Measurements from ENCODE around the gene KANSL1. TPM values are rescaled to one million over a fixed set of nuclear protein-coding genes. Genes with fewer than 3 reads are reported as not detected.
A peak's percentile ranks its signal among the peaks of the same experiment; 100 is the strongest.
"Not testable (repeated sequence)": the region's sequence is repeated elsewhere in the genome, so short reads cannot be mapped to it uniquely, and the experiment has no call there.

The KANSL1 gene
- total RNA-seq (2022) (67.1 and 69.0 TPM in 2 replicates), Bru-seq, nascent RNA (percentile 95 among the genes with signal in this experiment), BruChase-seq, experiment 1, labeled RNA remaining after a 6-hour chase (percentile 86 among the genes with signal in this experiment), BruChase-seq, experiment 2, labeled RNA remaining after a 2-hour chase (percentile 91 among the genes with signal in this experiment)
- long read RNA-seq, full-length matches to known transcripts, result 14 of 33 reads
- long read RNA-seq, partial matches to known transcripts, result 9 of 33 reads
- long read RNA-seq, other reads (novel, unspliced or antisense), result 10 of 33 reads

DNA sequence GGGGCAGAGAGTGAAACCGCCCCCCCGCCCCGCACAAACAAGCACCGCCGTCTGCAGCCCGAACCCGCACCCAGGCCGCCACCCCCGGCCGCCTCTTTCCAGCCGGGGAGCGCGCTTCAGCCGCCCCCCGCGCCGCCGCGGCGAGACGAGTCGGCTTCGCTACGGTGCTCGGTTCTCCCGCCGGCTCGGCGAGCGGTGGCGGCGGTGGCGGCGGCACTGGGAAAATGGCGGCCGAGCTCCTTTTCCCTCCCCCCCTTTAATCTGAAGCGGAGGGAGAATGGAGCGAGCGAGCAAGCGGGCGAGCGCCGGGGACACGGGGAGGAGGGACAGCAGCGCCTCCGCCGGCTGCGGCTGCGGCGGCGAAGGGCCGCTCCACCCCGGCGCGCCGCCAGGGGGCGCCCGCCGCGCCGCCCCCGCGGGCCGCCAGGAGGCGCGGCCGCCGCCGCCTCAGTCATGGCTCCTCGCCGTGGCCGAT is at the start of gene KANSL1:
TSS of gene KANSL1 (minus strand) at position 279 of the 475 bp plus-strand sequence. CDS start 21,286 bp downstream, outside the sequence.
- peak; percentile 30 for TF ChIP-seq CTCF (IDR thresholded peaks at IDR 0.05; ENCODE audit: unreplicated experiment)
- peak within 1 kb of the TSS; percentile 87 for H3K27ac Mint-ChIP-seq (ENCODE audit: low read depth, unreplicated experiment)
- H3K27me3 Mint-ChIP-seq (ENCODE audit: insufficient read depth, unreplicated experiment), result no peaks in the 10 kb centered on the region
- BruUV-seq (replicated peaks), result no TSS peak
- peak; percentile 94 for DNase-seq (ENCODE audit: unreplicated experiment)
- H3K4me3 Mint-ChIP-seq (ENCODE audit: unreplicated experiment), result peak within 1 kb of the TSS; percentile 96
- intact Hi-C loops (cut with micrococcal nuclease), result no loop called here
- H3K4me1 Mint-ChIP-seq (ENCODE audit: insufficient read depth, unreplicated experiment), result peaks cover 28% of the 10 kb centered on the region
- no peaks in the 10 kb centered on the region for H3K9me3 Mint-ChIP-seq (ENCODE audit: unreplicated experiment)
- no peaks in the 10 kb centered on the region for H3K36me3 Mint-ChIP-seq (ENCODE audit: insufficient read depth, unreplicated experiment)
- ChIA-PET POLR2A (interaction anchor here (0.6 to 2.8 kb wide), 35 partner anchors 11 to 877 kb away, joined by 3 to 30 read pairs (median 5); no protein-coding TSS in a partner anchor), CTCF (interaction anchor here (0.6 to 2.3 kb wide), 26 partner anchors 8 to 192 kb away, joined by 3 to 28 read pairs (median 4); no protein-coding TSS in a partner anchor)

DNA sequence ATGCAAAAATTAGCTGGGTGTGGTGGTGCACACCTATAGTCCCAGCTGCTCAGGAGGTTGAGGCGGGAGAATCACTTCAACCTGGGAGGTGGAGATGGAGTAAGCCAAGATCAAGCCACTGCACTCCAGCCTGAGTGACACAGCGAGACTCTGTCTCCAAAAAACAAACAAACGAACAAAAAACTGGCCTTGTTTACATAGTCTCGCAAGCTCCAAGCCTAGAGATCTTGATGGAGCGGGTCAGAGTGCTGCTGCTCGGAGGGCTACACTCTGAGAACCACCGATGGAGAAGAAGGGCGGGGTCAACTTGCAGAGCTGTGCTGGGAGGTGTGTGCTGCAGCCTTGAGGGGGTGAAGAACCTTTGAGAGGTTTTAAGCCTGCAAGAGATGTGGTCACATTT is 38.1 kb upstream of the KANSL1 start:
- H3K4me1 Mint-ChIP-seq (ENCODE audit: insufficient read depth, unreplicated experiment); CTCF ChIA-PET; POLR2A ChIA-PET; BruUV-seq (replicated peaks); intact Hi-C loops (cut with micrococcal nuclease); H3K27ac Mint-ChIP-seq (ENCODE audit: low read depth, unreplicated experiment); H3K4me3 Mint-ChIP-seq (ENCODE audit: unreplicated experiment); DNase-seq (ENCODE audit: unreplicated experiment); H3K36me3 Mint-ChIP-seq (ENCODE audit: insufficient read depth, unreplicated experiment); H3K9me3 Mint-ChIP-seq (ENCODE audit: unreplicated experiment): not testable (repeated sequence)
- peaks cover 10% of the 10 kb centered on the region for H3K27me3 Mint-ChIP-seq (ENCODE audit: insufficient read depth, unreplicated experiment)

GRCh38 chr17:46225274-46225794 is 32.1 kb upstream of the KANSL1 start:
- BruUV-seq (replicated peaks); H3K27me3 Mint-ChIP-seq (ENCODE audit: insufficient read depth, unreplicated experiment); CTCF ChIA-PET; POLR2A ChIA-PET; intact Hi-C loops (cut with micrococcal nuclease); H3K9me3 Mint-ChIP-seq (ENCODE audit: unreplicated experiment); H3K4me1 Mint-ChIP-seq (ENCODE audit: insufficient read depth, unreplicated experiment): not testable (repeated sequence)
- peak overlapping the region; percentile 51 for H3K27ac Mint-ChIP-seq (ENCODE audit: low read depth, unreplicated experiment)
- DNase-seq (ENCODE audit: unreplicated experiment), result peak; percentile 94
- peak overlapping the region; percentile 82 for H3K4me3 Mint-ChIP-seq (ENCODE audit: unreplicated experiment)
- H3K36me3 Mint-ChIP-seq (ENCODE audit: insufficient read depth, unreplicated experiment), result peaks cover 12% of the 10 kb centered on the region

GRCh38 chr17:46224864-46225263 is 31.6 kb upstream of the KANSL1 start:
- DNase-seq (ENCODE audit: unreplicated experiment), result peak; percentile 3
- Mint-ChIP-seq H3K27ac (ENCODE audit: low read depth, unreplicated experiment) (peak overlapping the region; percentile 51), H3K36me3 (ENCODE audit: insufficient read depth, unreplicated experiment) (peaks cover 17% of the 10 kb centered on the region), H3K4me3 (ENCODE audit: unreplicated experiment) (peak overlapping the region; percentile 82)
- CTCF ChIA-PET; H3K9me3 Mint-ChIP-seq (ENCODE audit: unreplicated experiment); H3K4me1 Mint-ChIP-seq (ENCODE audit: insufficient read depth, unreplicated experiment); intact Hi-C loops (cut with micrococcal nuclease); BruUV-seq (replicated peaks); H3K27me3 Mint-ChIP-seq (ENCODE audit: insufficient read depth, unreplicated experiment); POLR2A ChIA-PET: not testable (repeated sequence)

DNA sequence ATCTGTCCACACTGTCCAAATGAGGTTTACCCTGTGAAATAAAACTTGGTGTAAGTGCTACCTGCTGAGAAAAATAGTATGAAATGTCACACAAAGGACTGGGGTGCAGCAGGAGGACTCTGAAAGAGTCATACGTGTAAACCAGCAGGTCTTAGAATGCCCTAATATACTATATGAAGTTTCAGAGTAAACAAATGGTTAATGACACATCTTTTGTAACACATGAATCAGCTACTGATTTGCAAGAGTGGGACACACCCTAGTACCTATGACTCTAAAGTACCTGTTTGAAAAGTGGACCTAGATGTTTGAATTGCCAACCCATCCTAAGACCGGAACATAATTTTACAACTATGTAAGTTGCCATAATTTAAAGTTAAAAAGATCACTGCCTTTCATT is 29.8 kb upstream of the KANSL1 start:
- intact Hi-C loops (cut with micrococcal nuclease); CTCF ChIA-PET; POLR2A ChIA-PET: not testable (repeated sequence)

DNA sequence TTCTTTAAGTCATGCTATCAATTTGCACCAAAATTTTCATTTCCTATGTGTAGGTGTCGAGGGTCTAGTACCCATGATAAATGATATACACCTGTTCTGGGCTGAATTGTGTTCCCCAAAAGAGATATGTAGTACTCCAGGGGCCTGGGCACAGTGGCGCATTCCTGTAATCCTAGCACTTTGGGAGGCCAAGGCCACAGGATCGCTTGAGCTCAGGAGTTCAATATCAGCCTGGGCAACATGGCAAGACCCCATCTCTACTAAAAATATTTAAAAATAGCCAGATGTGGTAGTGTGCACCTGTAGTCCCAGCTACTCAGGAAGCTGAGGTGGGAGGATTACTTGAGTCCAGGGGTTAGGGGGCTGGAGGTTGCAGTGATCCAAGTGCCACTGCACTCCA is 23.5 kb upstream of the KANSL1 start:
- Mint-ChIP-seq H3K36me3 (ENCODE audit: insufficient read depth, unreplicated experiment) (peaks cover 94% of the 10 kb centered on the region), H3K9me3 (ENCODE audit: unreplicated experiment) (no peaks in the 10 kb centered on the region)
- BruUV-seq (replicated peaks), result no TSS peak

More for the DNA sequence above, 29.8 kb upstream of the KANSL1 start:
- TSS peak; percentile 43 for BruUV-seq (replicated peaks)
- H3K4me1 Mint-ChIP-seq (ENCODE audit: insufficient read depth, unreplicated experiment); H3K9me3 Mint-ChIP-seq (ENCODE audit: unreplicated experiment); H3K4me3 Mint-ChIP-seq (ENCODE audit: unreplicated experiment); H3K27ac Mint-ChIP-seq (ENCODE audit: low read depth, unreplicated experiment); DNase-seq (ENCODE audit: unreplicated experiment); H3K27me3 Mint-ChIP-seq (ENCODE audit: insufficient read depth, unreplicated experiment): not testable (repeated sequence)
- peaks cover 35% of the 10 kb centered on the region for H3K36me3 Mint-ChIP-seq (ENCODE audit: insufficient read depth, unreplicated experiment)

More for the DNA sequence above, 23.5 kb upstream of the KANSL1 start:
- POLR2A ChIA-PET, result no interaction called here
- H3K27me3 Mint-ChIP-seq (ENCODE audit: insufficient read depth, unreplicated experiment), result no peaks in the 10 kb centered on the region
- H3K4me1 Mint-ChIP-seq (ENCODE audit: insufficient read depth, unreplicated experiment), result peaks cover 12% of the 10 kb centered on the region
- CTCF ChIA-PET, result interaction anchor here (1.2 to 7.3 kb wide), 2 partner anchors 173 to 215 kb away, joined by 3 to 61 read pairs; partner anchors contain the start of gene STH
- no peak overlapping the region for H3K27ac Mint-ChIP-seq (ENCODE audit: low read depth, unreplicated experiment)
- no peak for DNase-seq (ENCODE audit: unreplicated experiment)
- H3K4me3 Mint-ChIP-seq (ENCODE audit: unreplicated experiment), result no peak overlapping the region
- no peak for TF ChIP-seq CTCF (IDR thresholded peaks at IDR 0.05; ENCODE audit: unreplicated experiment)
- intact Hi-C loops (cut with micrococcal nuclease), result no loop called here
